IPS-NIHi7 (cell line): ENCODE data around the gene PRPSAP2.
"Not testable (repeated sequence)": the region's sequence is repeated elsewhere in the genome, so short reads cannot be mapped to it uniquely, and the experiment has no call there.

ENCODE experiments used
- DNase-seq: peaks from one replicate; pipeline ENCODE4 v3.0.0; 2012; ENCODE audit warnings: mixed read lengths; ENCODE audit errors: extremely low spot score

Gene PRPSAP2

GRCh38 chr17:18944646-18945045 lies 86.7 kb downstream of the PRPSAP2 start:
- DNase-seq: no peak

GRCh38 chr17:18946536-18946935 lies 88.6 kb downstream of the PRPSAP2 start:
- peak; percentile 17 for DNase-seq

- DNase-seq: peak; percentile 10
Measured at GRCh38 chr17:18947866-18948265, 89.9 kb downstream of the PRPSAP2 start.

- peak; percentile 7 for DNase-seq
Measured at GRCh38 chr17:18948476-18949006, 90.6 kb downstream of the PRPSAP2 start.

- peak; percentile 4 for DNase-seq
Measured at GRCh38 chr17:18949566-18949965, 91.6 kb downstream of the PRPSAP2 start.

GRCh38 chr17:18950346-18950745 lies 92.4 kb downstream of the PRPSAP2 start:
- peak; percentile 6 for DNase-seq

GRCh38 chr17:18950944-18951905 lies 93.3 kb downstream of the PRPSAP2 start:
- peak; percentile 6 for DNase-seq

- DNase-seq: peak; percentile 64
Measured at GRCh38 chr17:18951941-18952842, 94.3 kb downstream of the PRPSAP2 start, which contains the start of gene SLC5A10. TSS of gene SLC5A10 (plus strand) at chr17:18952165. CDS start at chr17:18952206, 41 bp downstream.

GRCh38 chr17:18953231-18953728 lies 95.3 kb downstream of the PRPSAP2 start:
- no peak for DNase-seq

GRCh38 chr17:18954321-18954720 lies 96.4 kb downstream of the PRPSAP2 start:
- no peak for DNase-seq

- DNase-seq: no peak
Measured at GRCh38 chr17:18955009-18955408, 97.1 kb downstream of the PRPSAP2 start.

GRCh38 chr17:18956021-18956420 lies 98.1 kb downstream of the PRPSAP2 start:
- not testable (repeated sequence) for DNase-seq

GRCh38 chr17:18956581-18956980 lies 98.7 kb downstream of the PRPSAP2 start:
- no peak for DNase-seq

- DNase-seq: no peak
Measured at GRCh38 chr17:18957831-18958230, 99.9 kb downstream of the PRPSAP2 start.

- DNase-seq: no peak
Measured at GRCh38 chr17:18958611-18959010, 100.7 kb downstream of the PRPSAP2 start.

- no peak for DNase-seq
Measured at GRCh38 chr17:18959071-18959844, 101.3 kb downstream of the PRPSAP2 start.

GRCh38 chr17:18959845-18960240 lies 101.9 kb downstream of the PRPSAP2 start:
- DNase-seq: no peak

- DNase-seq: no peak
Measured at GRCh38 chr17:18960241-18960665, 102.3 kb downstream of the PRPSAP2 start.

- peak; percentile 94 for DNase-seq
Measured at GRCh38 chr17:18960803-18961511, 103.0 kb downstream of the PRPSAP2 start.
